ENCODE results near the gene GPNMB.
A peak's percentile ranks its signal among the peaks of the same experiment; 100 is the strongest.

Gene GPNMB

DNA sequence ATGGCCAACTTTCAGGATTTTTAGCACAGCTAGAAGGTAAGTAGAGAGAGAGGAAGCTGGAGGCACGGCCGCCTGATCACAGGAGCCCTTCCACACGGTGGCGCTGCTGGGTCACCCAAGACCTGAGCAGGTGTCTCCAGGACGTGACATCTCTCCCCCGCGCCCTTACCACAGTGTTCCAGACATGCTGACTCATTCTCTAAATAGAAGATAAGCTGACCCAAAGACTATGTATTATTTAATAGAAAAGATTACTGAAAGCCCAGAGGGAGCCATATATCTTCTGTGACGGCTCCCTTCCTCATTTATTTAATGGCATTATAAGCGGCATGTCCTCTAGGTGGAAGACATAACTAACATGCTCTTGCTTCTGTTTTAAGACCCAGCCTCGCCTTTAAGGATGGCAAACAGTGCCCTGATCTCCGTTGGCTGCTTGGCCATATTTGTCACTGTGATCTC, 26.6 kb downstream of the GPNMB start:
- peak; percentile 96 for DNase-seq (ENCODE audit: low spot score)

DNA sequence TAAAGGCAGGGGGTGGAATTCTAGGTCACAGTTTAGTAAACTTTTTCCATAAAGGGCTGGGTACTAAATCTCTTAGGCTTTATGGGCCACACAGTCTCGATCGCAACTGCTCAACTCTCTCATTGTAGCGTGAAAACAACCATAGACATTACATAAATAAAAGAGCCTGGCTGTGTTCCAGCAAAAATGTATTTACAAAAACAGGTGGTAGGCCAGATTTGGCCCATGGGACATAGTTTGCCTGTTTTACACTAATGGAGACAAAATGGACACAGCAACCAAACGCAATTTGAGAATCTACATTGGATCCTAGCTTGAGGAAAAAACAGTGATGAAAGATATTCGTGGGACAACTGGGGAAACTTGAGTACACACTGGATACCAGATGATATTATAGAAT, 29.3 kb downstream of the GPNMB start:
- no peak for DNase-seq (ENCODE audit: low spot score)

DNA sequence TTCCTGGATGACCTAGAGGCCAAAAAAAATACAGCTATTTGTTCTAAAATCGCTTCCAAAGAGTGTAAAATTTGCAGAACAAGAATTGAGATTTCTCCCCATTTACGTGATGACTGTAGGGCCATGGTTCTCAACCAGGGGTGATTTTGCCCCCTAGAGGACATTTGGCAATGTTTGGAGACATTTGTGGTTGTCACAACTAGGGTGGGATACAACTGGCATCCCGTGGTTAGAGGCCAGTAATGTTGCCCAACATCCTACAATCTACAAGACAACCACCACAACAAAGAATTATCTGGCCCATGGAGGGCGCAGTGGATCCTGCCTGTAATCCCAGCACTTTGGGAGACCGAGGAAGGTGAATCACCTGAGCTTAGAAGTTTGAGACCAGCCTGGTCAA, 29.8 kb downstream of the GPNMB start:
- DNase-seq (ENCODE audit: low spot score): peak; percentile 21

DNA sequence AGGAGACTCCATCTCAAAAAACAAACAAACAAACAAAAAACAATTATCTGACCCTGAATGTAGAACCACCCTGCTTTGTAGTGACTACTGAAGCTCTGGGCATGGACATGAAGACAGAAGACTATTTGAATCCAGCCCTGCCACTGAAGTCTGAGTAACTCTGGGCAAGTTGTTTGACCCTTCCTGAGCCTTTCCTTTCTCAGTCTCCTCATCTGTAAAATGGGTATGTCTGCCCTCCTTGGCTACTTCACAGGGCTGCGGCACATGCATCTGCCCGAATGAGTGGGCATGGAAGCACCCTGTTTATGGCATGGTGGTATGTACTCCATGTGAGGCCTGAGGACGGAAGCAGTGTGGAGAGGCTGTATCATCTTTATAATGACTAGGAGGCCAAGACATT, 30.4 kb downstream of the GPNMB start:
- DNase-seq (ENCODE audit: low spot score): no peak

DNA sequence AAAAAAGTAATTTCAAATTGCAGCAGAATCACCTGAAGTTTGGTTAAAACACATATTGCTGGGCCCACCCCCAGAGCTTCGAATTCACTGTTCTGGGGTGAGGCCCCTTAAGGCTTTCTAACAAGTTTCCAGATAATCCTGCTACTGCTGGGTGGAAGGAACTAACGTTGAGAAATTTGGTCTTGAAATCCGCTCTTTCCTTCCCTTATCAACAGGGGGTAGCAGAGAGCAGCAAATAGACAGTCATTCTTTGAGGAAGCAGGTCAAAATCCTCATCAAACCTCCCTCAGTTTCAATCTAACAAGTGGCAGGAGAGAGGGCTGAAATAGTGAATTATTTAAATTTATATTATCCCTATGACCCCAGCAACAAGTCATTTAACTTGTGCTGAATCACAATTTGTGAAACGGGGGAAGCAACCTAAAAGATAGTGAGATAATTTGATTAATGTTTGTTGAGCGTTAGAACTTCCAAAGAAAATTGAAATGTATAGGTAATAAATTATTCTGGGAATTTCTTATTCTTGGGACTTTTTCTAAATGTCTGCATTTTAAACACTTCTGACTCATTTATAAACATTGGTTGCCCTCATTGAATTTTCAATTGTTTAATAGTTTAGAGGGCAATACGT, 30.9 kb downstream of the GPNMB start:
- DNase-seq (ENCODE audit: low spot score): peak; percentile 72

DNA sequence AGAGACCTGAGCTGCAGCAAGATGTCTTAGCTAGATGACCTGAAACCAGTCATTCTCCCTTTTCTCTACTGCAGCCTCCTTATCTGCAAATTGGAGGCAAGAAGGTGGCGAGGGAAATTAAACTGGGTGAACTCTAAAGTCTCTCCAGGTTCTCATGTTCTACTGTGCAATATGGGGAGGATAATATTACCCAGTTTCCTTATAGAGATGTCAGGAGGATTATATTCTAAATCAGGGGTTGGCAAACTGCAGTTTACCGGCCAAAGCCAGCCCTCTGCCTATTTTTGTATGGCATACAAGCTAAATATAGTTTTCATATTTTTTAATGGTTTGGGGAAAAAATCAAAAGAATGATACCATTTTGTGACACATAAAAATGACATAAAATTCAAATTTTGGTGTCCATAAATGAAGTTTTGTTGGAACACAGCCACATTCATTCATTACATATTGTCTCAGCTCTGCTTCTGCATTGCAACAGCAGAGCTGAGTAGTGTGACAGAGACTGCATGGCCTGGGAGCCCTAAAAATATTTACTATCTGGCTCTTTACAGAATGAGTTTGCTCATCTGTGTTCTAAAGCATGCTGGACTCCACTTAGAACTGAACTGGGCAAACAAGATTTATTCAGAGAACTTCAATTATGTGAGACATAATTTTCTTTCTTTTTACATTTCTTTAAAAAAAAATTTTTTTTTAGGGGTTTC, 33.4 kb downstream of the GPNMB start:
- no peak for DNase-seq (ENCODE audit: low spot score)

DNA sequence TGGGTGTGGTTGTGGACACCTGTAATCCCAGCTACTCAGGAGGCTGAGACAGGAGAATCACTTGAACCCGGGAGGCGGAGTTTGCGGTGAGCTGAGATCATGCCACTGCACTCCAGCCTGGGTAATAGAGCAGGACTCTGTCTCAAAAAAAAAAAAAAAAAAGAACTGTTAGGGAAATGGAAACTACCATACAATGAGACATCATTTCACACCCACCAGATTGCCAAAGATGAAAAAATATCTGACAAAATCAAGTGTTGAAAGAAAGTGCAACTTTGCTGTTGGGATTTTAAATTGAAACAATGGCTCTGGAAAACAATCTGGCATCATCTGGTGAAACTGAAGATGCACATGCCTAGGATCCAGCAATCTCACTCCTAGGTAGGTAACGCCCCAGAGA, 36.5 kb downstream of the GPNMB start:
- no peak for DNase-seq (ENCODE audit: low spot score)

DNA sequence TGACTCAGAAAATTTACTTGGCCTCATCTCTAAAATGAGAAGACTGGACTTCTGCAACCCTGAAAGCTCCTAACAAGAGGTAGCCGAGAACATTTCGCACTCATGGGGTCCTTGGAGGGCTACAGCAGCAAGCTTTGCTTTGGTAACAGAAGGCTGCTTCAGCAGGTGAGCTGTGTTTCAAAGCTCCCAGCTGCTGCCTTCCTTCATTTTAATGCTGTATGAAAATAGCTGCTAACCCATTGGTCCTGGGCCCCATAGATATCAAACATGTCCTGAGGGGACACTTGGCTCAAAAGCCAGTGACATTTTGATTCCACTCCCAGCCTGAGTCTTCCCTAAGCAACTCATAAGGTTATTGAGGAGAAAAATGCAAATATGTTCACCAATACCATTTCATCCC, 38.3 kb downstream of the GPNMB start:
- DNase-seq (ENCODE audit: low spot score): no peak

DNA sequence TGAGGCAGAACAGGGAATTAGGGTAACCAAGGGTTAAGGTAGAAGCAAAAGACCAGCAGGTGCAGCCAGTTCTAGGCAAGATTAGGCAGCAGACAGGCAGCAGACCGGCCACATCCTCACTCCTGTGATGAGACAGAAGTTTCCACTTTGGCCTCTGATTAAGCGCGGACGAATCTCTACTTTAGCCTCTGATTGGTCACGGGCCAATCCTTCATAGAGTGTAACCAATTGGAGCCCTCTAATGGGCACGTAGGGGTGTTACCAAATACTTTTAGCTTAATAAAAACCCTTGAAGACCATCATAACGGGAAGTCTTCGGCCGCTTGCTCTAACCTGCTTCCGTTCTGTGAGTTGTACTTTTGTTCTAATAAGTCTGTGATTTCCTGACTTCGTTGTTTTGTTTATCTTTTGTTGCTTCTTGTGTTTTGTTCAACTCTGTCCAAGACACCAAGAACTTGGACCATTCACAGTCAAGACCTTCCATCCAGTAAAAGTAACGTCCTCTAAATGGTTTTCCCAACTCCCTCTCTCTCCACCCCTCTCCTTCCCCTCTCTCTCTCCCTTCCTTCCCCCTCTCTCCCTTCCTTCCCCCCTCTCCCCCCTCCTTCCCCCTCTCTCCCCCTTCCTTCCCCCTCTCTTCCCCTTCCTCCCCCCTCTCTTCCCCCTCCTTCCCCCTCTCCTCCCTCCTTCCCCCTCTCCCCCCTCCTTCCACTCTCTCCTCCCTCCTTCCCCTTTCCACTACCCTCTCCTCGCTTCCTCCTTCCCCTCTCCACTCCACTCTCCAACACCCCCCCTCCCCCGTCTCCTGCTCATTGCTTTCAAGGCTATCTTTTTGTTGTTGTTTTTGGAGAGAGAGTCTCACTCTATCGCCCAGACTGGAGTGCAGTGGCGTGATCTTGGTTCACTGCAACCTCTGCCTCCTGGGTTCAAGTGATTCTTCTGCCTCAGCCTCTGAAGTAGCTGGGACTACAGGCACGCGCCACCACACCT, 39.4 kb downstream of the GPNMB start:
- no peak for DNase-seq (ENCODE audit: low spot score)

DNA sequence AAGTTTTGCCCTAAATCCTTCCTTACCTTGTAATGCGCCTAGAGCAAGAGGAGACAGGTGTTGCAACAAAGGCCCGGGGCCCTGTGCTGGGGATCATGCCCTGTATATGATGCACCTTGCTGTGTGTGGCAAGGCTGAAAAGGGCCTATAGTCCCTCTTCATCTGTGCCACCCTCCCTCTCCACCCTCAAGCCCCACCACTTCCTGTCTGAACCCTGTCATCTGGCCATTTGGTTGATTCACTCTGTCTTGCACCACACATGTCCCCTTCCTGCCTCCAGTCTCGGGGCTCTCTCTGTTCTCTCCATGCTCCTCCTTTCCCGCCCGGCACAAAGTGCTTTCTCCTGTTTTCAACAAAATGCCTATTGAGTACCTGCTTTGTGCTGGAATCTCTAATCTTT, 41.0 kb downstream of the GPNMB start:
- no peak for DNase-seq (ENCODE audit: low spot score)

DNA sequence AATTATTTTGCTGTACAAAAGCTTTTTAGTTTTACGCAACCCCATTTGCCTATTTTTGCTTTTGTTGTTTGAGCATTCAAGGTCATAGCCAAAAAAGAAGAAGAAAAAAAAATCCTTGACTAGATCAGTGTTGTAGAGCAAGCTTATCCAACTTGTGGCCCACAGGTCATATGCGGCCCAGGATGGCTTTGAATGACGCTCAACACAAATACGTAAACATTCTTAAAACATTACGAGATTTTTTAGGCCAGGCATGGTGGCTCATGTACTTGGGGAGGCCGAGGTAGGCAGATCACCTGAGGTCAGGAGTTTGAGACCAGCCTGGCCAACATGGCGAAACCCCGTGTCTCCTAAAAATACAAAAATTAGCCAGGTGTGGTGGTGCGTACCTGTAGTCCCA, 44.4 kb downstream of the GPNMB start:
- DNase-seq (ENCODE audit: low spot score): no peak

DNA sequence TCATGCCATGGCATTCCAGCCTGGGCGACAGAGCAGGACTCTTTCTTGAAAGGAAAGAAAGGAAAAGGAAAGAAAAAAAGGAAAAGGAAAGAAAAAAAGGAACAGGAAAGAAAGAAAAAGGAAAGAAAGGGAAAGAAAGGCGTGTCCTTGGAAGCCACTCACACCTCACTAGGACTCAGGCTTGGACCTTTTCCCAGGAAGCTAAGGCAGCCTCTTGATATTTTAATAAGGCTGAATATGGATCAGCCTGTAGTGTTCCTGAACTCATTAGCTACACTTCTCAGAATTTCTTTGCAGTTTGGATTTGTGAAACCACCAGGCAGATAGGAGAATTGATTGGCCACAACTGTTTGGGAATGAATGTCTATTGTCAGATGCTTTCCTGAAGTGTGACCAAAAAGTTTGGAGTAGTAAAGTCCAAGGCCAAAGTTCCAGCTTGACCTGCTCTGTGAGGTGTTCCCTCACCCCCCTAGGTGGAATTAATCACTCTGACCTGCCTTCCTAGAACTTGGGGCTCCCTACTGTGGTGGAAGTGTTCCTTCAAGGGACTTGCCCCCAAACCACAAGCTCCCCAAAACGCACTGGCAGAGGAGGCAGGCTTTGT, 45.5 kb downstream of the GPNMB start:
- DNase-seq (ENCODE audit: low spot score): no peak

DNA sequence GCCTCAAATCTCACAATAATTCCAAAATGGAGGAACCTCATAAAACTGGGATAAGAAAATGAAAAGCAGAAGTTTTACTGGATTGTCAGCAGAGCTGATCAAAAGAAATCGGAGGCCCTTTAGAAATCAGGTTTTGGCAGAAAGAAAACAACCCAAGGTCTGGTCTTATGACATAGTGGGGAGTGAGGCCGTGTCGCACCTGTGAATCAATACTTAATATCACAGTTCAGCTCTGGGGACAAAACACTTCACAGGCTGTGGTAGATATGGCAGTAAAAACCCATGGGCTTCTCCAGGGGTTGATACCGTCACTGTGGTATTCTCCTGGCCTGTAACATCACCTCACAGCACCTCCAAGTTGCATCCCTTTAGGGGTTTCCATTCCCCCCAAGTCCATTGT, 46.0 kb downstream of the GPNMB start:
- DNase-seq (ENCODE audit: low spot score): no peak

DNA sequence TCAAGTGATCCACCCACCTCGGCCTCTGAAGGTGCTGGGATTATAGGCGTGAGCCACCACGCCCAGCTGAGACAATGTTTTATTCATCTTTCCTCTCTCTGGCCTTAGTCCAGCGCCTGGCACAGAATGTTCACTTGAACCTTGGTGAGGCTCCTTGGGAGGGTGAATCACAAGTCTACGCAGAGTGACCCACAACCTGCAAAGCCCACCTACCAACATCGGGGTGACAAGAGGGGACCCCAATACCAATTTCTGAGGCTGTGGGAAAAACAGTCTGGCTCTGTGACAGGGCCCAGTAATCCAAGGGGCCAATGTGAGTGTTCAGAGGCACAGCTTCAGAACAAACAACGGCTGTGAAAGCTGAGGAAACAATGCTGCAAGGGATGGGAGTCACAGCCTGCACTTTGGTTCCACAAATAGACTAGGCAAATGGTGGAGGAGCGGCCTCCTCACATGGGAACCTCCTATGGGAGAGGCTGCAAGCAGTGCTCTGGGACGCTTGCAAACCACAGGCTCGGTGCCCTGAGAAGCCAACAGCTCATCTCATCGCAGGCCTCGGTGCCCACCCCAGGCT, 47.0 kb downstream of the GPNMB start:
- DNase-seq (ENCODE audit: low spot score): no peak

DNA sequence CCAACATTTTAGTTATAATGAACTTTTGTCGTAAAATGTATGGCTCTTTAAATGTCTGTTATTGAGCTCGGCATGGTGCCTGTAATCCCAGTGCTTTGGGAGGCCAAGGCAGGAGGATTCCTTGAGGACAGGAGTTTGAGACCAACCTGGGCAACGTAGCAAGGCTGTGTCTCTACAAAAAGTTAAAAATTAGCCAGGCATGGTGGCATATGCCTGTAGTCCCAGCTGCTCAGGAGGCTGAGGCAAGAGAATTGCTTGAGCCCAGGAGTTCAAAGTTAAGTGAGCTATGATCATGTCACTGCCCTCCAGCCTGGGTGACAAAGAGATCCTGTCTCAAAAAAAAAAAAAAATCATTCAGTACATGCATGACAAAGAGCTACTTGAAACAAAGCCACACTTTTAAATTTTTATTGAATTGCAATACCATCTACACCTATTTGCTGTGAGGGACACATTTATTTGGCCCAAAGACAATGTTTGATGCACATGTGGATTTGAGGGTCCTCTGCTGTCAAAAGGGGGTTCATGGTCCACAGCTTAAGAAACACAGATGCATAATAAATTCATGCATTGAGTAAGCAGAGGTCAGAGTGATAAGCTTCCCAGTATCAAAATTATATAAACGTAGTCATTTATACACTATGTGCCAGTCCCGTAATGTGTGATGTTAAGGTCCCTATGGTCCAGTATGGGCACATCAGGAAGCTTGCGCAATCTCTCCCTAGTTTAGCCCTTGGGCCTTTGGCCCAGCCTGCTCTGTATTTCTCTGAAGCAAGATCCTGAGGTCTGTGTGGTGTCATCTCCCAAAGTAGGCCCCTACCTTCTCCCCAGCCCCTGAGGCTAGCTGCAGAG, 48.2 kb downstream of the GPNMB start:
- DNase-seq (ENCODE audit: low spot score): no peak

DNA sequence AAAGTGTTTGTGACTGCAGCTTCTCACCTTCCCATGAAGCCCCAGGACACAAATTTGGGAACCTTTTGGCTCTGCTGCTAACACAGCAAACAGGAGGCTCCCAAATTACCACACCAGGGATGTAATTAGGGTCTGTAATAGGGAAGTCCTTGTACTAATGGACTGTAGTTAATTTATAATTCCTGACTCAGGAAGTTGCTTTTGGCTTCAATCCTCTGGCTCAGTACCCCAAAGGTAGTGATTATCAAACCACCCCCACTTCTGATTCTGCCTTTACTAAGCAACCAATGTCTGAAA, 48.8 kb downstream of the GPNMB start:
- DNase-seq (ENCODE audit: low spot score): no peak

DNA sequence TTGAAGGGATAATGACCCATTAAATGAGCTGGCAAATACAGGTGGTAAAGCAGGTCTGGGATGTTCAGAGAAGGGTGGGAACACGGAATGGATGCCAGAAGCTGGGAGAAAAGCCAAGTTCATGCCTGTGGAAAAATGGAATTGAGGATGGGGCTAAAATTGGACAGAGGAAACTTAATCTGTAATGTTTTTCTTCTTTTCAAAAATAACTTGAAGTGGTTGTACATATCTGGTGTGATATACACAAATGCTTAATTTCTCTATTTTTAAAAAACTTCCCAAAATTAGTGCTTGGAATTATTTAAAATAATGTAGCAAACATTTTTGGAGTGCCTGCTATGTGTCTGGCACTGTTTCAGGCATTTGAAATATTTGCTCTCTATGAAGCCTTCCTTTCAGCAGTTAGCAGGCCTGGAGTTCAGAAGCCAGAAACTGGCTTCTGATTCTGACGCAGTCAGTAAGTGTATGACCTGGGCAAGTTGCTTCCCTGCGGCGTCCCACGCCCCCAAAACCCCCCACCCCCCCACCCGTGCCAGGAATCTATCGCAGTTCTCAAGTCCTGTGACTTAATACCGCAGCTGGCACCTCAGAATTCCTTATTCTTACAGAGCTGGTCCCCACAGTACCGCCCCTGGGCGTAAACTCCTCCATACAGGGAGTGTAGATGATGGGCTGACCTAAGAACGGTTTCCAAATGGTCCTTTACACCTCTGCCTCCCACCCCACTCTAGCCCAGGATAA, 51.7 kb downstream of the GPNMB start:
- DNase-seq (ENCODE audit: low spot score): no peak

DNA sequence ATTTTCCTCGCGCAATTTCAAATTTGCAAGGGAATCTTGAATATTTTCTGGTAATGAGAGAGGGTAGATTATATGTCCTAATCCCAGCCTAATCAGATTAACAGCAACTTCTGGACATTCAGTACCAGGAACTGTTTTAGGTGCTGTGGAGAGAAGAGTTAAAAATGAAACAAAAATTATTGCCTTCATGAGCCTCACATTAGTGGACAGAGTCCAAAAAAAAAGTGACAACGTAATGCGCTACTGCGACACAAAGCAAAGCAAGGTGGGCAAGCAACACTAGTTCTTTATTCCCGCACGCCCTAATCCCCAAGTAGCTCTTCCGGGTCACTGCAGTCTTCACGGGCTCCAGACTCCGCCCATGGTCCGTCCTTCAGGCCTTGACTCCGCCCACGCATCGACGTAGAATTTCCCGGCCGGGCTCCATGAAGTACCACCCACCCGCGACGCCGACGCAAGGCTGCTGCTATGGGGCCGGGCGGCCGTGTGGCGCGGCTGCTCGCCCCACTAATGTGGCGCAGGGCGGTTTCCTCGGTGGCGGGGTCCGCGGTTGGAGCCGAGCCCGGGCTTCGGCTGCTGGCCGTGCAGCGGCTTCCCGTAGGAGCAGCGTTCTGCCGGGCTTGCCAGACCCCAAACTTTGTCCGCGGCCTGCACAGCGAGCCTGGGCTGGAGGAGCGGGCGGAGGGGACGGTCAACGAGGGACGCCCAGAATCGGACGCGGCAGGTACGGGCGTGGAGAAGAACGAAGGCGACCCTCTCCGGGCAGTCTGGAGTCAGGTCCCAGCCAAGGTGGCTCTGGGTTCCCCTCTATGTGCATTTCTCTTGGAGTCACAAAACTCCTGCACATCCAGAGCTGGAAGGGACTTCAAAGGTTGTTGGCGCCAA, 52.6 kb downstream of the GPNMB start, which contains the start of gene MALSU1:
Gene MALSU1, plus strand, starts transcription at position 455 of the 885 bp plus-strand sequence. Its CDS starts 14 bp downstream, at position 469.
- peak; percentile 99 for DNase-seq (ENCODE audit: low spot score)

DNA sequence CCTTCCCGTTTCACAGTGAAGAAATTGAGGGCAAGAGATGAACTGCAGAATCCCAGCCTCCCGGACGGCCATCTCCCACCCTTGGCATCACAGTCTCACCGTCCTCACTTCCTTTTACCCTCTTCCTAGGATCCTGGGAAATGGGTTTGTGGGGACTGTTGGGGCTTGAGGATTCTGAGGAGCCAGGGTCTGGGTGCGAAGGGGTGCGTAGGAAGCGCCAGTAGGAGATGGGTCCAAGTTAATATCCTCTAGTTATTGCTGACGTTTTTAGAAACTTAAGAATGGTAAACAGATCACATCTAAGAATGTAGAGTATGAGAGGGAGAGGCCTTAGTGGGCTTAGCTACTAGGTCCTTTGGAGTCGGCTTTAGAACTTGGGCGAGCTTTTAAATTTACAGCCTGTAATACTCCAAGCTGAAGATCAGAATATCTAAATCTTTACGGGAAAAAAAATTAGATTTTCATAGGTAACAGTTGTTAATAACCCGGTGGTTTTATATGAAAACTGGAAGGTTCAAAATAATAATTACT, 53.3 kb downstream of the GPNMB start:
- no peak for DNase-seq (ENCODE audit: low spot score)
